ENCODE results near the gene SOAT1. TPM values are rescaled to one million over a fixed set of nuclear protein-coding genes. Genes with fewer than 3 reads are reported as not detected.
"Not testable (repeated sequence)": the region's sequence is repeated elsewhere in the genome, so short reads cannot be mapped to it uniquely, and the experiment has no call there.

The SOAT1 gene
- total and polyA plus RNA-seq, 4 donors, result 6.0 to 42.7 (median 22.7) TPM

DNA sequence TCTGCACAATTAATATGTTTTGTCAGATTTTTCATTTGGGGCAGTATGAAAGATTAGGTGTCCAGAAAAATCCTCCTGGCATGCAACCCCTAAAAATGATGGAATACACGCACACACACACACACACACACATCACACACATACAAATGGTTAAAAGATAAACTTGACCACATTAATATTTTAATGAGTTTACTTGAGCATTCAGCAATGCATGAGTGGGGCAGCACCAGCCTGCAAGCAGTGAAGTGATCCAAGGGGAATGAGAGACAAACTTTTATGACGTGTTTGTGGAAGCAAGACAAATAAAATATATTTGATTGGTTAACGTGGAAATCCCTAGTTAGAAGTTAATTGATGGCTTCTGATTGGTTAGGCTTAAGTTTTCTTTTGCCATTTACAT, 29.1 kb upstream of the SOAT1 start:
- WGBS, 2 donors, result 10 to 11% methylated on average over 3 of the region's 3 CpGs
- Histone ChIP-seq H3K36me3 (ENCODE audit: control insufficient read depth in 1 of 2, insufficient read depth in 2 of 2, low read length in 1 of 2) (no peaks in the 10 kb centered on the region), H3K9me3 (ENCODE audit: control insufficient read depth, low read length) (no peaks in the 10 kb centered on the region), H3K4me1 (ENCODE audit: control insufficient read depth in 1 of 2, insufficient read depth in 2 of 2, low read length in 2 of 2) (no peaks in the 10 kb centered on the region), H3K27me3 (ENCODE audit: control insufficient read depth in 1 of 2, insufficient read depth in 2 of 2, low read length in 1 of 2) (no peaks in the 10 kb centered on the region), H3K27ac (ENCODE audit: low read depth in 1 of 2, low read length in 2 of 2) (no peak overlapping the region), H3K4me3 (ENCODE audit: low read length in 2 of 2) (no peak overlapping the region)
- intact Hi-C loops (cut with DNase I), result no loop called here
- ATAC-seq (ENCODE audit: low FRiP score) (no peak), DNase-seq (no peak)

DNA sequence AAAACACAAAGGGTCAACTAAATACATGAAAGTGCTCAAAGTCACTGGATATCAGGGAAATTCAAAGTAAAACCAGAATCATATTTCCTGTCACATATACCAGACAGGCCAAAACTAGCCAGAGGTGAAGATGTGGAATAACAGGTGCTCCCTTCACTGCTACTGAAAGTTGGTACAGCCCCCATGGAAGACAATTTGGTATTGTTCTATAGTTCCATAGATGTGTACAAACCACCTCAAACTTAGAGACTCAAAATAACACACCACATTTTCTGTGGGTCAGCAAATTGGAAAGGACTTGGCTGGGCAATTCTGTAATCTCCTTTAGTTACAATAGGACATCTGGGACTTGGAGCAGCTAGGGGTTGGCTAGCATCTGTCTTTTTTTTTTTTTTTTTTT, 24.5 kb upstream of the SOAT1 start:
- intact Hi-C loops (cut with DNase I), result no loop called here

DNA sequence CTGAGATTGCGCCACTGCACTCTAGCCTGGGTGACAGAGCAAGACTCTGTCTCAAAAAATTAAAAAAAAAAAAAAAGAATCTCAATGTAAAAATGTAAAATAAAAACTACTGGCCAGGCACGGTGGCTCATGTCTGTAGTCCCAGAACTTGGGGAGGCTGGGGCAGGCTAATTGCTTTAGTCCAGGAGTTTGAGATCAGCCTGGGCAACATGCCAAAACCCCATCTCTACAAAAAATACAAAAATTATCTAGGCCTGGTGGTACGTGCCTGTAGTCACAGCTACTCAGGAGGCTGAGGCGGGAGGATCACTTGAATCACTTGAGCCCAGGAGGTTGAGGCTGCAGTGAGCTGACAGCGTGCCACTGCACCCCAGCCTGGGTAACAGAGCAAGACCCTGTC, 19.2 kb upstream of the SOAT1 start:
- 88 to 90% methylated on average over 4 to 5 of the region's 5 CpGs for WGBS, 2 donors
- H3K4me3 ChIP-seq (ENCODE audit: low read length in 2 of 2); H3K27ac ChIP-seq (ENCODE audit: low read depth in 1 of 2, low read length in 2 of 2); H3K36me3 ChIP-seq (ENCODE audit: control insufficient read depth in 1 of 2, insufficient read depth in 2 of 2, low read length in 1 of 2); H3K4me1 ChIP-seq (ENCODE audit: control insufficient read depth in 1 of 2, insufficient read depth in 2 of 2, low read length in 2 of 2); DNase-seq; intact Hi-C loops (cut with DNase I); ATAC-seq (ENCODE audit: low FRiP score); H3K9me3 ChIP-seq (ENCODE audit: control insufficient read depth, low read length); H3K27me3 ChIP-seq (ENCODE audit: control insufficient read depth in 1 of 2, insufficient read depth in 2 of 2, low read length in 1 of 2): not testable (repeated sequence)

More for the DNA sequence above, 24.5 kb upstream of the SOAT1 start:
- no peaks in the 10 kb centered on the region for H3K36me3 ChIP-seq (ENCODE audit: control insufficient read depth in 1 of 2, insufficient read depth in 2 of 2, low read length in 1 of 2)
- DNase-seq (no peak), ATAC-seq (ENCODE audit: low FRiP score) (no peak)
- no peak overlapping the region for H3K27ac ChIP-seq (ENCODE audit: low read depth in 1 of 2, low read length in 2 of 2)
- H3K4me3 ChIP-seq (ENCODE audit: low read length in 2 of 2), result no peak overlapping the region
- H3K9me3 ChIP-seq (ENCODE audit: control insufficient read depth, low read length), result no peaks in the 10 kb centered on the region
- no peaks in the 10 kb centered on the region for H3K27me3 ChIP-seq (ENCODE audit: control insufficient read depth in 1 of 2, insufficient read depth in 2 of 2, low read length in 1 of 2)
- no peaks in the 10 kb centered on the region for H3K4me1 ChIP-seq (ENCODE audit: control insufficient read depth in 1 of 2, insufficient read depth in 2 of 2, low read length in 2 of 2)

DNA sequence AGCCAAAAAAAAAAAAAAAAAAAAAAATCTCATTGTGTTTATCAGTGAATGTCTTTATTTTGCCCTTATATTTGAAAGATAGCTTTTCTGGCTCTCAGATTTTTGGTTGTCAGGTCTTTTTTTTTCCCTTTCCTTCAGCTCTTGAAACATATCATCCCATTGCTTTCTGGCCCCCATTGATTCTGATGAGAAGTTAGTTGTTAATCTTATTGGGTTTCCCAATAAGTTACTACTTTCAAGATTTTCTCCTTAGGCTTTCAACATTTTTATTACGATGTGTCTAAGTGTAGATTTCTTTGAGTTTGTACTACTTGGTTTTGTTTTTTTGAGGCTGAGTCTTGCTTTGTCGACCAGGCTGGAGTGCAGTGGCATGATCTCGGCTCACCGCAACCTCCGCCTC, 14.7 kb upstream of the SOAT1 start:
- 96% methylated on average over 5 of the region's 5 CpGs for WGBS, 2 donors
- H3K36me3 ChIP-seq (ENCODE audit: control insufficient read depth in 1 of 2, insufficient read depth in 2 of 2, low read length in 1 of 2), result no peaks in the 10 kb centered on the region
- no peak for ATAC-seq (ENCODE audit: low FRiP score)

DNA sequence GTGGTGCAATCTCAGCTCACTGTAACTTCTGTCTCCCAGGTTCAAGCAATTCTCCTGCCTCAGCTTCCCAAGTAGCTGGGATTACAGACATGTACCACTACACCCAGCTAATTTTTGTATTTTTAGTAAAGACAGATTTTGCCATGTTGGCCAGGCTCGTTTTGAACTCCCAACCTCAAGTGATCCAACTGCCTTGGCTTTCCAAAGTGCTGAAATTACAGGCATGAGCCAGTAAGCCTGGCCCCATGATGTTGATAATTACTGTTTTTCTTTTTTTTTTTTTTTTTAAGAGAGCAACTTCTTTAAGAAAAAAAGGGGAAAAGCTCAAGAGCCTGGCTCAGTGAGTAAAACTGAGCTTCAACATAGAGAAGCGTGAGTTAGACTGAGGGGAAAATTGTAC, 9.6 kb upstream of the SOAT1 start:
- DNase-seq (no peak), ATAC-seq (ENCODE audit: low FRiP score) (no peak)
- no peak overlapping the region for H3K4me3 ChIP-seq (ENCODE audit: low read length in 2 of 2)
- H3K27ac ChIP-seq (ENCODE audit: low read depth in 1 of 2, low read length in 2 of 2), result no peak overlapping the region
- no peaks in the 10 kb centered on the region for H3K27me3 ChIP-seq (ENCODE audit: control insufficient read depth in 1 of 2, insufficient read depth in 2 of 2, low read length in 1 of 2)
- H3K36me3 ChIP-seq (ENCODE audit: control insufficient read depth in 1 of 2, insufficient read depth in 2 of 2, low read length in 1 of 2), result no peaks in the 10 kb centered on the region
- H3K4me1 ChIP-seq (ENCODE audit: control insufficient read depth in 1 of 2, insufficient read depth in 2 of 2, low read length in 2 of 2), result no peaks in the 10 kb centered on the region
- no peaks in the 10 kb centered on the region for H3K9me3 ChIP-seq (ENCODE audit: control insufficient read depth, low read length)
- 54 to 58% methylated on average over 2 of the region's 2 CpGs for WGBS, 2 donors
- intact Hi-C loops (cut with DNase I), result no loop called here

More for the DNA sequence above, 14.7 kb upstream of the SOAT1 start:
- no peak overlapping the region for H3K27ac ChIP-seq (ENCODE audit: low read depth in 1 of 2, low read length in 2 of 2)
- no peaks in the 10 kb centered on the region for H3K4me1 ChIP-seq (ENCODE audit: control insufficient read depth in 1 of 2, insufficient read depth in 2 of 2, low read length in 2 of 2)
- intact Hi-C loops (cut with DNase I), result no loop called here
- DNase-seq, result no peak
- no peaks in the 10 kb centered on the region for H3K27me3 ChIP-seq (ENCODE audit: control insufficient read depth in 1 of 2, insufficient read depth in 2 of 2, low read length in 1 of 2)
- no peaks in the 10 kb centered on the region for H3K9me3 ChIP-seq (ENCODE audit: control insufficient read depth, low read length)
- no peak overlapping the region for H3K4me3 ChIP-seq (ENCODE audit: low read length in 2 of 2)

GRCh38 chr1:179287946-179288345, 5.7 kb upstream of the SOAT1 start:
- DNase-seq, result no peak
- Histone ChIP-seq H3K9me3 (ENCODE audit: control insufficient read depth, low read length) (no peaks in the 10 kb centered on the region), H3K4me1 (ENCODE audit: control insufficient read depth in 1 of 2, insufficient read depth in 2 of 2, low read length in 2 of 2) (no peaks in the 10 kb centered on the region), H3K4me3 (ENCODE audit: low read length in 2 of 2) (no peak overlapping the region), H3K36me3 (ENCODE audit: control insufficient read depth in 1 of 2, insufficient read depth in 2 of 2, low read length in 1 of 2) (no peaks in the 10 kb centered on the region), H3K27me3 (ENCODE audit: control insufficient read depth in 1 of 2, insufficient read depth in 2 of 2, low read length in 1 of 2) (no peaks in the 10 kb centered on the region), H3K27ac (ENCODE audit: low read depth in 1 of 2, low read length in 2 of 2) (no peak overlapping the region)
- ATAC-seq (ENCODE audit: low FRiP score), result no peak
- intact Hi-C loops (cut with DNase I), result no loop called here
- 91 to 92% methylated on average over 6 of the region's 6 CpGs for WGBS, 2 donors

- intact Hi-C loops (cut with DNase I), result no loop called here
- 88 to 93% methylated on average over 2 of the region's 2 CpGs for WGBS, 2 donors
These were observed 4.6 kb upstream of the SOAT1 start for GRCh38 chr1:179288977-179289376.

GRCh38 chr1:179295164-179295755, 1.7 kb downstream of the SOAT1 start:
- no peak for ATAC-seq (ENCODE audit: low FRiP score)
- 95 to 98% methylated on average over 2 of the region's 2 CpGs for WGBS, 2 donors
- intact Hi-C loops (cut with DNase I), result loop anchor here in 1 of 2 donors (1.0 kb wide), 1 partner anchor 70 kb away; the partner anchor contains the start of gene AXDND1
- Histone ChIP-seq H3K4me1 (ENCODE audit: control insufficient read depth in 1 of 2, insufficient read depth in 2 of 2, low read length in 2 of 2) (peaks cover 2 to 3% of the 10 kb centered on the region in 2 donors), H3K27ac (ENCODE audit: low read depth in 1 of 2, low read length in 2 of 2) (no peak overlapping the region), H3K36me3 (ENCODE audit: control insufficient read depth in 1 of 2, insufficient read depth in 2 of 2, low read length in 1 of 2) (no peaks in the 10 kb centered on the region), H3K27me3 (ENCODE audit: control insufficient read depth in 1 of 2, insufficient read depth in 2 of 2, low read length in 1 of 2) (no peaks in the 10 kb centered on the region), H3K9me3 (ENCODE audit: control insufficient read depth, low read length) (no peaks in the 10 kb centered on the region), H3K4me3 (ENCODE audit: low read length in 2 of 2) (no peak overlapping the region)
- no peak for DNase-seq

More at GRCh38 chr1:179288977-179289376, 4.6 kb upstream of the SOAT1 start:
- Histone ChIP-seq H3K27me3 (ENCODE audit: control insufficient read depth in 1 of 2, insufficient read depth in 2 of 2, low read length in 1 of 2) (no peaks in the 10 kb centered on the region), H3K27ac (ENCODE audit: low read depth in 1 of 2, low read length in 2 of 2) (no peak overlapping the region), H3K36me3 (ENCODE audit: control insufficient read depth in 1 of 2, insufficient read depth in 2 of 2, low read length in 1 of 2) (no peaks in the 10 kb centered on the region), H3K4me3 (ENCODE audit: low read length in 2 of 2) (no peak overlapping the region), H3K9me3 (ENCODE audit: control insufficient read depth, low read length) (no peaks in the 10 kb centered on the region), H3K4me1 (ENCODE audit: control insufficient read depth in 1 of 2, insufficient read depth in 2 of 2, low read length in 2 of 2) (no peaks in the 10 kb centered on the region)
- ATAC-seq (ENCODE audit: low FRiP score), result no peak
- DNase-seq, result no peak

- no peaks in the 10 kb centered on the region for H3K27me3 ChIP-seq (ENCODE audit: control insufficient read depth in 1 of 2, insufficient read depth in 2 of 2, low read length in 1 of 2)
- peaks cover 2 to 3% of the 10 kb centered on the region in 2 donors for H3K4me1 ChIP-seq (ENCODE audit: control insufficient read depth in 1 of 2, insufficient read depth in 2 of 2, low read length in 2 of 2)
- ATAC-seq (ENCODE audit: low FRiP score), result no peak
- intact Hi-C loops (cut with DNase I), result no loop called here
- no peak overlapping the region for H3K27ac ChIP-seq (ENCODE audit: low read depth in 1 of 2, low read length in 2 of 2)
- H3K36me3 ChIP-seq (ENCODE audit: control insufficient read depth in 1 of 2, insufficient read depth in 2 of 2, low read length in 1 of 2), result no peaks in the 10 kb centered on the region
- DNase-seq, result no peak
- WGBS, 2 donors, result 86 to 89% methylated on average over 4 of the region's 4 CpGs
- no peak overlapping the region for H3K4me3 ChIP-seq (ENCODE audit: low read length in 2 of 2)
- no peaks in the 10 kb centered on the region for H3K9me3 ChIP-seq (ENCODE audit: control insufficient read depth, low read length)
These were observed 2.9 kb downstream of the SOAT1 start for GRCh38 chr1:179296356-179297104.
